ENCODE results near the gene DDX18. TPM values are rescaled to one million over a fixed set of nuclear protein-coding genes. Genes with fewer than 3 reads are reported as not detected.
"Not testable (repeated sequence)": the region's sequence is repeated elsewhere in the genome, so short reads cannot be mapped to it uniquely, and the experiment has no call there.

Gene DDX18
- total RNA-seq, 1 experiment from 2014 or later: 99.0 TPM

DNA sequence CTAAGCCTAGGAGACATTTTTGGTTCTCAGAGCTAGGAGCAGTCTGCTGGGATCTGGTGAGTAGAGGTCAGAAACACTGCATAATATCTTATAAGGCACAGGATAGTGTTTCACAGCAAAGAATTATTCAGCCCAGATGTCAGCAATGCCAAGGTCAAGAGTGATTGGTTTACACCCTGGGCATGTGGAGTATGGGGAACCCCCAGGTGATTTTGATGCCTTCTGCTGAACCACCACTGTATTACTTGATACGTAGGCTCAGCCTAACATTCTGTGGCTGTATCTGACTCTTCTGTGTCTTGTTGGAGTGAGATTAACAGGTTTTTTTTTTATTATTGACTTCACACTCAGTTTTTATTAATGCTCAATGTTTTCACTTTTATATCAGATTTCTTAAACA is 6.0 kb downstream of the DDX18 start:
- H3K4me3 ChIP-seq (ENCODE audit: low read depth, low read length): no peak overlapping the region
- no peaks in the 10 kb centered on the region for H3K27me3 ChIP-seq (replicated peaks; ENCODE audit: control insufficient read depth, insufficient read depth, low read length)
- TF ChIP-seq, protein P1, sequence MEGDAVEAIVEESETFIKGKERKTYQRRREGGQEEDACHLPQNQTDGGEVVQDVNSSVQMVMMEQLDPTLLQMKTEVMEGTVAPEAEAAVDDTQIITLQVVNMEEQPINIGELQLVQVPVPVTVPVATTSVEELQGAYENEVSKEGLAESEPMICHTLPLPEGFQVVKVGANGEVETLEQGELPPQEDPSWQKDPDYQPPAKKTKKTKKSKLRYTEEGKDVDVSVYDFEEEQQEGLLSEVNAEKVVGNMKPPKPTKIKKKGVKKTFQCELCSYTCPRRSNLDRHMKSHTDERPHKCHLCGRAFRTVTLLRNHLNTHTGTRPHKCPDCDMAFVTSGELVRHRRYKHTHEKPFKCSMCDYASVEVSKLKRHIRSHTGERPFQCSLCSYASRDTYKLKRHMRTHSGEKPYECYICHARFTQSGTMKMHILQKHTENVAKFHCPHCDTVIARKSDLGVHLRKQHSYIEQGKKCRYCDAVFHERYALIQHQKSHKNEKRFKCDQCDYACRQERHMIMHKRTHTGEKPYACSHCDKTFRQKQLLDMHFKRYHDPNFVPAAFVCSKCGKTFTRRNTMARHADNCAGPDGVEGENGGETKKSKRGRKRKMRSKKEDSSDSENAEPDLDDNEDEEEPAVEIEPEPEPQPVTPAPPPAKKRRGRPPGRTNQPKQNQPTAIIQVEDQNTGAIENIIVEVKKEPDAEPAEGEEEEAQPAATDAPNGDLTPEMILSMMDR (IDR thresholded peaks at IDR 0.05; ENCODE audit: insufficient read depth in 1 of 2, low read depth in 1 of 2, low read length in 1 of 2, severe bottlenecking in 1 of 2, unreplicated experiment in 1 of 2): no peak
- peaks cover 82% of the 10 kb centered on the region for H3K36me3 Mint-ChIP-seq (ENCODE audit: insufficient read depth, unreplicated experiment)
- H3K27me3 Mint-ChIP-seq (ENCODE audit: insufficient read depth, unreplicated experiment): no peaks in the 10 kb centered on the region
- no peak for DNase-seq
- ChIA-PET POLR2A (no interaction called here), CTCF (no interaction called here)
- intact Hi-C loops (cut with micrococcal nuclease; ENCODE audit: unreplicated experiment): no loop called here
- H3K4me1 Mint-ChIP-seq (ENCODE audit: low read depth, unreplicated experiment): peaks cover 5% of the 10 kb centered on the region
- peaks cover 2% of the 10 kb centered on the region; the same call in 1 of the 2 replicates for H3K36me3 ChIP-seq (ENCODE audit: control insufficient read depth, insufficient read depth, low read length)
- BruUV-seq (replicated peaks): no TSS peak
- no peak overlapping the region for H3K27ac Mint-ChIP-seq (ENCODE audit: unreplicated experiment)
- no peaks in the 10 kb centered on the region for H3K9me3 Mint-ChIP-seq (ENCODE audit: unreplicated experiment)
- no peak overlapping the region for H3K4me3 Mint-ChIP-seq (ENCODE audit: unreplicated experiment)
- H3K4me1 ChIP-seq: peaks cover 12% of the 10 kb centered on the region
- no peaks in the 10 kb centered on the region for H3K9me3 ChIP-seq

DNA sequence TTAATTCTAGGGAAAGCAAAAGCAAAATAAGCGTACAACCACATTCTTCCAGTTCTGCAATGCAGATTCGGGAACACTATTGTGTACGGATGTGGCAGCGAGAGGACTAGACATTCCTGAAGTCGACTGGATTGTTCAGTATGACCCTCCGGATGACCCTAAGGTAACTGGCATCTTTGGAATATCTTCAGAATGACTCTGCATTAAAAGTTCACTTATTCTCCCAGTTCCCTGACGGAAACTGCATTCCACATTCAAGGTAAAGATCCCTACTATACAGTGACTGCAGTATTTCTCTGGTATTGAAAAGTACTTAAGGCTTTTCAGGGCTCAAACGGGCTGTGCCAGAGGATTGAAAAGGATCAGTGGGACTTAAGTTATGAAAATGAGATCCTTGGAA is 10.9 kb downstream of the DDX18 start:
- no TSS peak for BruUV-seq (replicated peaks)
- POLR2A ChIA-PET: no interaction called here
- TF ChIP-seq, protein P1 (IDR thresholded peaks at IDR 0.05; ENCODE audit: insufficient read depth in 1 of 2, low read depth in 1 of 2, low read length in 1 of 2, severe bottlenecking in 1 of 2, unreplicated experiment in 1 of 2): no peak
- no peak overlapping the region for H3K27ac Mint-ChIP-seq (ENCODE audit: unreplicated experiment)
- intact Hi-C loops (cut with micrococcal nuclease; ENCODE audit: unreplicated experiment): no loop called here
- H3K4me1 Mint-ChIP-seq (ENCODE audit: low read depth, unreplicated experiment): no peaks in the 10 kb centered on the region
- CTCF ChIA-PET: no interaction called here
- Histone ChIP-seq H3K4me1 (no peaks in the 10 kb centered on the region), H3K36me3 (ENCODE audit: control insufficient read depth, insufficient read depth, low read length) (peaks cover 13% of the 10 kb centered on the region), H3K27me3 (replicated peaks; ENCODE audit: control insufficient read depth, insufficient read depth, low read length) (no peaks in the 10 kb centered on the region), H3K4me3 (ENCODE audit: low read depth, low read length) (no peak overlapping the region), H3K9me3 (no peaks in the 10 kb centered on the region)
- H3K36me3 Mint-ChIP-seq (ENCODE audit: insufficient read depth, unreplicated experiment): peaks cover 92% of the 10 kb centered on the region
- no peak for DNase-seq
- no peaks in the 10 kb centered on the region for H3K27me3 Mint-ChIP-seq (ENCODE audit: insufficient read depth, unreplicated experiment)
- H3K9me3 Mint-ChIP-seq (ENCODE audit: unreplicated experiment): no peaks in the 10 kb centered on the region
- no peak overlapping the region for H3K4me3 Mint-ChIP-seq (ENCODE audit: unreplicated experiment)

DNA sequence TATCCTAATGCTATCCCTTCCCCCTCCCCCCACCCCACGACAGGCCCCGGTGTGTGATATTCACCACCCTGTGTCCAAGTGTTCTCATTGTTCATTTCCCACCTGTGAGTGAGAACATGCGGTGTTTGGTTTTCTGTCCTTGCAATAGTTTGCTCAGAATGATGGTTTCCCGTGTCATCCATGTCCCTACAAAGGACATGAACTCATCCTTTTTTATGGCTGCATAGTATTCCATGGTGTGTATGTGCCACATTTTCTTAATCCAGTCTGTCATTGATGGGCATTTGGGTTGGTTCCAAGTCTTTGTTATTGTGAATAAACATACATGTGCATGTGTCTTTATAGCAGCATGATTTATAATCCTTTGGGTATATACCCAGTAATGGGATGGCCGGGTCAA is 13.0 kb downstream of the DDX18 start:
- H3K27ac Mint-ChIP-seq (ENCODE audit: unreplicated experiment); intact Hi-C loops (cut with micrococcal nuclease; ENCODE audit: unreplicated experiment); POLR2A ChIA-PET: not testable (repeated sequence)

DNA sequence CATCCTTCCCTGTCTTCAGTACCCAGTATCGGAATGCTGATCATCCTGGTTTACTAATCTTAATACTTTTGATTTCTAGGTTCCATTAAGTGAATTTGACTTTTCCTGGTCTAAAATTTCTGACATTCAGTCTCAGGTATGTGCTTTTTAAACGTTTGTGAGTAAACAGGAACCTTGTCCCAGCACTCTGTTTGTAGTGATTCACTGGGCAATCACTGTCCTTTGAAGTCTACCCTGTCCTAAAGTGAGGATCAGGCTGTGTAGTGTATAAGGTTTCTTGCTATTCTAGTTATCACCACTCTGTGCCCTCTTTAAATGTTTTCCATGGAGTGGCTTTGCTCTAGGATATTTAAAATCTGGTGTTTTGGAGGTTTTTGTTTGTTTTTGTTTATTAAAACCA is 14.4 kb downstream of the DDX18 start:
- CTCF ChIA-PET: no interaction called here
- TF ChIP-seq, protein P1 (IDR thresholded peaks at IDR 0.05; ENCODE audit: insufficient read depth in 1 of 2, low read depth in 1 of 2, low read length in 1 of 2, severe bottlenecking in 1 of 2, unreplicated experiment in 1 of 2): no peak
- Mint-ChIP-seq H3K27ac (ENCODE audit: unreplicated experiment) (no peak overlapping the region), H3K4me1 (ENCODE audit: low read depth, unreplicated experiment) (no peaks in the 10 kb centered on the region), H3K4me3 (ENCODE audit: unreplicated experiment) (no peak overlapping the region), H3K27me3 (ENCODE audit: insufficient read depth, unreplicated experiment) (no peaks in the 10 kb centered on the region), H3K9me3 (ENCODE audit: unreplicated experiment) (no peaks in the 10 kb centered on the region), H3K36me3 (ENCODE audit: insufficient read depth, unreplicated experiment) (peaks cover 76% of the 10 kb centered on the region)
- POLR2A ChIA-PET: no interaction called here
- no TSS peak for BruUV-seq (replicated peaks)
- Histone ChIP-seq H3K4me3 (ENCODE audit: low read depth, low read length) (no peak overlapping the region), H3K27me3 (replicated peaks; ENCODE audit: control insufficient read depth, insufficient read depth, low read length) (no peaks in the 10 kb centered on the region), H3K36me3 (ENCODE audit: control insufficient read depth, insufficient read depth, low read length) (peaks cover 15% of the 10 kb centered on the region), H3K9me3 (no peaks in the 10 kb centered on the region), H3K4me1 (no peaks in the 10 kb centered on the region)
- intact Hi-C loops (cut with micrococcal nuclease; ENCODE audit: unreplicated experiment): no loop called here
- no peak for DNase-seq

More for the DNA sequence above, 13.0 kb downstream of the DDX18 start:
- CTCF ChIA-PET; H3K9me3 Mint-ChIP-seq (ENCODE audit: unreplicated experiment); H3K9me3 ChIP-seq; H3K4me1 Mint-ChIP-seq (ENCODE audit: low read depth, unreplicated experiment); H3K27me3 ChIP-seq (replicated peaks; ENCODE audit: control insufficient read depth, insufficient read depth, low read length); H3K27me3 Mint-ChIP-seq (ENCODE audit: insufficient read depth, unreplicated experiment); BruUV-seq (replicated peaks); H3K4me1 ChIP-seq; DNase-seq; H3K4me3 ChIP-seq (ENCODE audit: low read depth, low read length); H3K4me3 Mint-ChIP-seq (ENCODE audit: unreplicated experiment): not testable (repeated sequence)
- peaks cover 88% of the 10 kb centered on the region for H3K36me3 Mint-ChIP-seq (ENCODE audit: insufficient read depth, unreplicated experiment)
- peaks cover 13% of the 10 kb centered on the region for H3K36me3 ChIP-seq (ENCODE audit: control insufficient read depth, insufficient read depth, low read length)

Data from Caco-2 (cell line).